Sigmoid colon (tissue), 4 donors: ENCODE measurements around the gene TAF1B.

Experiments used
- CTCF ChIP-seq, 4 experiments: fragments of 450-650 bp in 3 of 4; fragments of 200-600 bp in 1 of 4; IDR thresholded peaks; one replicate each; pipeline ENCODE4 v1.5.1; 2016 to 2019; ENCODE audit warnings: antibody characterized with exemption in 4 of 4, mild to moderate bottlenecking in 3 of 4, moderate library complexity in 2 of 4
- POLR2A ChIP-seq, 2 donors: fragments of 450-650 bp; IDR thresholded peaks; one replicate each; pipeline ENCODE4 v1.6.1; 2016; ENCODE audit warnings: antibody characterized with exemption in 2 of 2, mild to moderate bottlenecking in 2 of 2, moderate library complexity in 2 of 2
- POLR2AphosphoS5 ChIP-seq, 4 donors: sonication (generic); formaldehyde crosslinking; IDR thresholded peaks; one replicate each; pipeline ENCODE4 v1.6.1; 2017; ENCODE audit warnings: antibody characterized with exemption in 4 of 4

GRCh38 chr2:9803023-9803805 lies 40.1 kb upstream of the TAF1B start:
- no peak for TF ChIP-seq CTCF (IDR thresholded peaks at IDR 0.05)
- TF ChIP-seq POLR2A (IDR thresholded peaks at IDR 0.05), result no peak
- no peak for TF ChIP-seq POLR2AphosphoS5 (IDR thresholded peaks at IDR 0.05)
